Panc1 (cell line): ENCODE results near the gene GPATCH8.

ENCODE experiments used
- CTCF ChIP-seq: fragments of 450-650 bp; IDR thresholded peaks from 2 replicates; pipeline ENCODE4 v1.5.1; 2017; ENCODE audit warnings: mild to moderate bottlenecking
- POLR2AphosphoS5 ChIP-seq: IDR thresholded peaks from 2 replicates; pipeline ENCODE4 v1.6.1; 2012; ENCODE audit warnings: mild to moderate bottlenecking, low read depth, low read length, moderate library complexity
- REST ChIP-seq, 2 experiments: IDR thresholded peaks; 2 replicates each; pipeline ENCODE4 v1.6.1; 2011 to 2012; ENCODE audit warnings: low read depth in 2 of 2, control low read depth in 1 of 2, low read length in 1 of 2, mild to moderate bottlenecking in 1 of 2, moderate library complexity in 1 of 2; ENCODE audit not compliant: insufficient read depth in 1 of 2

GRCh38 chr17:44358066-44358465, 145.1 kb downstream of the GPATCH8 start:
- TF ChIP-seq CTCF (no peak), POLR2AphosphoS5 (no peak), REST (IDR thresholded peaks at IDR 0.05; ENCODE audit: insufficient read depth in 1 of 2, low read depth in 2 of 2, low read length in 1 of 2) (no peak)
